Uterus (tissue), 2 donors: ENCODE results near the gene NMNAT2.

Source experiments
- CTCF ChIP-seq, 4 experiments: fragments of 200-600 bp in 2 of 4; fragments of 450-650 bp in 2 of 4; sonication (generic) in 2 of 4; IDR thresholded peaks; one replicate each; pipeline ENCODE4 v1.5.1; 2016 to 2019; ENCODE audit warnings: antibody characterized with exemption in 4 of 4, mild to moderate bottlenecking in 2 of 4, moderate library complexity in 1 of 4
- POLR2A ChIP-seq, 2 donors: fragments of 450-650 bp; IDR thresholded peaks; one replicate each; pipeline ENCODE4 v1.6.1; 2016; ENCODE audit warnings: antibody characterized with exemption in 2 of 2, mild to moderate bottlenecking in 1 of 2, moderate library complexity in 1 of 2

- TF ChIP-seq CTCF (IDR thresholded peaks at IDR 0.05) (no peak), POLR2A (IDR thresholded peaks at IDR 0.05) (no peak)
Observed at GRCh38 chr1:183284086-183284485, 134.1 kb downstream of the NMNAT2 start.
